ENCODE data around the gene ZMYM5. TPM values are rescaled to one million over a fixed set of nuclear protein-coding genes. Genes with fewer than 3 reads are reported as not detected.

ZMYM5 gene
- total RNA-seq, 1 experiment from 2014 or later, result 12.6 TPM

- H3K9me3 ChIP-seq (ENCODE audit: control insufficient read depth, low read depth, low read length), result no peaks in the 10 kb centered on the region
- no peak overlapping the region; the same call in 1 of the 2 replicates for H2BK15ac ChIP-seq (ENCODE audit: low read depth, low read length)
- peak overlapping the region; percentile 85 for H3K18ac ChIP-seq (ENCODE audit: insufficient read length, low read depth, low read length)
- peak overlapping the region; percentile 97 to 99 for H3K4me3 Mint-ChIP-seq
- H3K4me1 Mint-ChIP-seq, result peaks cover 5 to 6% of the 10 kb centered on the region in 2 experiments; a peak in 2 of 4 replicates
- peak overlapping the region; percentile 95 to 100 (median 99); a peak in 6 of 7 replicates for H3K27ac Mint-ChIP-seq
- H2BK120ac ChIP-seq (ENCODE audit: low read depth, low read length, poor library complexity, severe bottlenecking), result no peak overlapping the region
- no peak for DNase-seq
- H3K4me2 ChIP-seq (ENCODE audit: insufficient read depth, insufficient read length, low read length), result peak overlapping the region; percentile 93
- no peaks in the 10 kb centered on the region for H3K27me3 ChIP-seq (ENCODE audit: insufficient read depth, low read length)
- H2BK12ac ChIP-seq (ENCODE audit: insufficient read length, low read depth, low read length), result no peak overlapping the region
- H3T11ph ChIP-seq (ENCODE audit: low read length), result no peak overlapping the region
- no peak overlapping the region for H2BK20ac ChIP-seq (ENCODE audit: low read depth, low read length, poor library complexity, severe bottlenecking)
- no peak for TF ChIP-seq CTCF (conservative IDR thresholded peaks at IDR 0.05)
- peaks cover 11 to 25% (median 14%) of the 10 kb centered on the region in 3 experiments for H3K36me3 Mint-ChIP-seq (ENCODE audit: insufficient read depth in 1 of 3, low read depth in 3 of 3)
- H3K23ac ChIP-seq (ENCODE audit: insufficient read length, low read depth, low read length), result peak overlapping the region; percentile 10
- no peak overlapping the region for H2AFZ ChIP-seq (ENCODE audit: low read length)
- H3K14ac ChIP-seq (ENCODE audit: insufficient read depth, low read length), result peak overlapping the region; percentile 89
- WGBS (ENCODE audit: extremely low coverage, insufficient read length, low lambda C conversion rate), result no CpG with 5 or more reads among the region's 77 CpGs
- H3K79me2 ChIP-seq (ENCODE audit: insufficient read depth, low read length), result peaks cover 24% of the 10 kb centered on the region; the same call in 1 of the 2 replicates
- H2AK5ac ChIP-seq (ENCODE audit: insufficient read length, low read length), result no peak overlapping the region
- no peak overlapping the region for H4K91ac ChIP-seq (ENCODE audit: insufficient read length, low read depth, low read length)
- H2BK5ac ChIP-seq (ENCODE audit: insufficient read length, low read length), result peak overlapping the region; percentile 7
- peaks cover 7% of the 10 kb centered on the region for H3K23me2 ChIP-seq (ENCODE audit: insufficient read length, low read depth, low read length, poor library complexity, severe bottlenecking)
- no peak overlapping the region for H3K56ac ChIP-seq (ENCODE audit: insufficient read length, low read depth, low read length)
- peaks cover 2% of the 10 kb centered on the region for H4K20me1 ChIP-seq (ENCODE audit: control insufficient read depth, insufficient read depth, insufficient read length)
- no peaks in the 10 kb centered on the region for H3K4me1 ChIP-seq (ENCODE audit: insufficient read depth, low read length)
- peak overlapping the region; percentile 5 for H3K27ac ChIP-seq (ENCODE audit: insufficient read length, low read depth, low read length)
- no peaks in the 10 kb centered on the region for H3K79me1 ChIP-seq (ENCODE audit: insufficient read depth, low read depth, low read length, poor library complexity, severe bottlenecking)
- peaks cover 3% of the 10 kb centered on the region; the same call in 1 of the 2 replicates for H3K27me3 Mint-ChIP-seq (ENCODE audit: low read depth)
- peak overlapping the region; percentile 95 for H3K9ac ChIP-seq (ENCODE audit: extremely low read depth, insufficient read length, low read length)
- peak overlapping the region; percentile 9; the same call in 1 of the 2 replicates for H3K4ac ChIP-seq (ENCODE audit: low read depth, low read length)
- H4K8ac ChIP-seq (replicated peaks; ENCODE audit: insufficient read length, low read depth, low read length), result no peak overlapping the region
- peaks cover 8 to 12% of the 10 kb centered on the region in 2 experiments for H3K9me3 Mint-ChIP-seq
- H4K5ac ChIP-seq (ENCODE audit: insufficient read length, low read depth, low read length), result peak overlapping the region; percentile 77
These were observed 81.3 kb downstream of the ZMYM5 start for GRCh38 chr13:19782049-19782726.

Data from H9 (cell line).